IPS-18c (cell line): ENCODE data around the gene VPS4B.

ENCODE experiments used
- H3K4me3 ChIP-seq: 2 replicates; pipeline ENCODE4 v1.7.0; 2013; ENCODE audit warnings: low read depth, mild to moderate bottlenecking, low read length, moderate library complexity; ENCODE audit not compliant: insufficient read depth
- H3K9me3 ChIP-seq: one replicate; pipeline ENCODE4 v1.6.1; 2013; ENCODE audit warnings: mild to moderate bottlenecking, low read length, moderate library complexity; ENCODE audit not compliant: control insufficient read depth, insufficient read depth

The VPS4B gene

GRCh38 chr18:63348508-63349136 lies 73.7 kb downstream of the VPS4B start:
- Histone ChIP-seq H3K4me3 (no peak overlapping the region), H3K9me3 (no peaks in the 10 kb centered on the region)

GRCh38 chr18:63346480-63347183 lies 75.6 kb downstream of the VPS4B start:
- no peaks in the 10 kb centered on the region for H3K9me3 ChIP-seq
- no peak overlapping the region for H3K4me3 ChIP-seq

GRCh38 chr18:63346031-63346430 lies 76.2 kb downstream of the VPS4B start:
- Histone ChIP-seq H3K4me3 (no peak overlapping the region), H3K9me3 (no peaks in the 10 kb centered on the region)

- Histone ChIP-seq H3K9me3 (no peaks in the 10 kb centered on the region), H3K4me3 (no peak overlapping the region)
Observed at GRCh38 chr18:63344918-63345317, 77.4 kb downstream of the VPS4B start.

- Histone ChIP-seq H3K4me3 (no peak overlapping the region), H3K9me3 (no peaks in the 10 kb centered on the region)
Observed at GRCh38 chr18:63344263-63344662, 78.0 kb downstream of the VPS4B start.

- no peaks in the 10 kb centered on the region for H3K9me3 ChIP-seq
- no peak overlapping the region for H3K4me3 ChIP-seq
Observed at GRCh38 chr18:63342206-63342605, 80.1 kb downstream of the VPS4B start.

- Histone ChIP-seq H3K4me3 (no peak overlapping the region), H3K9me3 (no peaks in the 10 kb centered on the region)
Observed at GRCh38 chr18:63339920-63340484, 82.3 kb downstream of the VPS4B start.
